Heart left ventricle (tissue), 16 donors: ENCODE measurements around the gene STRIT1. TPM values are rescaled to one million over a fixed set of nuclear protein-coding genes. Genes with fewer than 3 reads are reported as not detected.

ENCODE experiments used
- ATAC-seq, 4 donors: fragments of 200-7000 bp; cut with Tn5 transposase; one replicate each; pipeline ENCODE4 v1.9.1; 2020 to 2022; ENCODE audit warnings: moderate library complexity in 4 of 4, mild to moderate bottlenecking in 3 of 4, moderate number of reproducible peaks in 1 of 4
- DNase-seq, 5 donors: peaks; one replicate each; pipeline ENCODE4 v3.0.0-alpha.2; 2020
- H3K27ac ChIP-seq, 12 donors: fragments of 200-600 bp; sonication (generic) in 4 of 12; one replicate each; pipeline versions ENCODE4 v1.5.0 to v1.8.0; 2016 to 2022; ENCODE audit warnings: mild to moderate bottlenecking in 2 of 12
- H3K27me3 ChIP-seq, 9 donors: fragments of 200-600 bp; sonication (generic) in 2 of 9; one replicate each; pipeline versions ENCODE4 v1.5.1 to v1.8.0; 2016 to 2022; ENCODE audit warnings: mild to moderate bottlenecking in 3 of 9
- H3K36me3 ChIP-seq, 9 donors: fragments of 200-600 bp; sonication (generic) in 2 of 9; one replicate each; pipeline versions ENCODE4 v1.5.0 to v1.8.0; 2018 to 2022; ENCODE audit warnings: mild to moderate bottlenecking in 2 of 9
- H3K4me1 ChIP-seq, 12 donors: fragments of 200-600 bp; sonication (generic) in 4 of 12; one replicate each; pipeline versions ENCODE4 v1.5.0 to v1.8.0; 2016 to 2022; ENCODE audit warnings: mild to moderate bottlenecking in 3 of 12
- H3K4me3 ChIP-seq, 12 donors: fragments of 200-600 bp; sonication (generic) in 4 of 12; one replicate each; pipeline versions ENCODE4 v1.5.0 to v1.8.0; 2017 to 2022; ENCODE audit warnings: mild to moderate bottlenecking in 9 of 12, moderate library complexity in 4 of 12
- H3K9me3 ChIP-seq, 12 donors: fragments of 200-600 bp; sonication (generic) in 4 of 12; one replicate each; pipeline versions ENCODE4 v1.5.0 to v1.8.0; 2016 to 2022; ENCODE audit warnings: mild to moderate bottlenecking in 1 of 12
- POLR2A ChIP-seq, 2 donors: fragments of 450-650 bp; IDR thresholded peaks; one replicate each; pipeline ENCODE4 v1.6.1; 2017; ENCODE audit warnings: antibody characterized with exemption in 2 of 2, mild to moderate bottlenecking in 2 of 2, moderate library complexity in 2 of 2
- WGBS, 4 donors: extraction: QIAGEN DNeasy Blood & Tissue Kit in 2 of 4; methylation state at CpG; one replicate each; pipeline versions ENCODE4 v1.1.5 to v1.1.7; 2013 to 2018; 5-methylcytosine and 5-hydroxymethylcytosine counted together
- intact Hi-C, 10 donors: fragments of 100-400 bp; cut with DNase I; formaldehyde crosslinking; loops; one replicate each; pipeline versions ENCODE4 v1.11.1 to v1.14.2; 2022
- polyA plus RNA-seq, 2 donors: library from polyadenylated mRNA; stranded (reverse); fragments of 200-250 nt; gene quantifications; one replicate each; pipeline ENCODE4 v1.2.3, GENCODE V29; 2013
- total RNA-seq, 9 donors: library from RNA; depleted of rRNA in 2 of 9; stranded (reverse); fragments of >200 nt in 2 of 9; fragmentation: NEBNext Ultra II Directional in 3 of 9; extraction: Animal tissue kit (Norgen Biotek cat#: 25700) in 3 of 9; gene quantifications; one replicate each; pipeline versions ENCODE4 v1.1.0 to v1.2.4, GENCODE V29; 2016 to 2023
- TF ChIP-seq, protein P1 (sequence below), 12 donors: fragments of 200-600 bp; sonication (generic) in 4 of 12; IDR thresholded peaks; one replicate each; pipeline versions ENCODE4 v1.5.0 to v1.8.0; 2018 to 2022; ENCODE audit warnings: antibody characterized with exemption in 12 of 12, mild to moderate bottlenecking in 5 of 12
- donor health status: ischemic (EF 13 %, LVEDD 7.1; RV severe dilation, severe dysfunction).
- donor health status: healthy with polysubstance abuse.
- donor health status: DM: no; HTN: yes; CAD: no.
- donor health status: DM: no; HTN: no; CAD: no.
- donor health status: ischemic (EF 25% LVEDD 6.9; RV normal size, moderate dysfunction).
- donor health status: ischemic (EF 25% LVEDD 5.7; RV mildly dilated, moderate dysfunction).
- donor health status: healthy.
- donor health status: DM: yes; HTN: yes; CAD: no.
- donor health status: ischemic (EF 35%, LVEDD 5.7; RV mildly dilated, moderate dysfunction).
- donor health status: nonischemic (EF 11% LVEDD 7.7; RV severe dilation, severe dysfunction).
- donor health status: DM: yes; HTN: yes; CAD: no.
- donor health status: PGD.
- donor health status: ischemic (EF 29% LVEDD 5.4; RV normal size, mild dysfunction).
- donor health status: nonischemic (EF 23%, LVEDD 6.1; RV moderate dilation, normal function).

The STRIT1 gene
- total and polyA plus RNA-seq, 11 donors: 0.18 to 12.0 (median 1.6) TPM

DNA sequence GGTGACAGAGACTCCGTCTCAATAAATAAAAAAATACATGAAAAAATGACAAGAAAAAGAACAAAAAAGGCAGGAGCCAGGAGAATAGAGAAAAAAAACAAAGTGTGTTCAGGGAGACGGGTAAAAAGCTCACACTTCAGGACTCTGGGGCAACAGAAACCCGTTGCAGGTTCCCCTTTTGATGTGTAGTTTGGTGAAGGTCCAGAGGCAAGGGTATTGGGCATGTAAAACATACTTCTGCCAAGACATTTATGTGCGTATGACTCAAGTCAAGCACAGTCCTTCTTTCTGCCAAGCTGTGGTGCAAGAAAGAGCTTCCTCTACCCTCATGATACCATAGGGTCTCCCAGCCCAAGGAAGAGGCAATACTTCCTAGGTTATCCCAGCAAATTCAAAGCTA lies 33.4 kb upstream of the STRIT1 start:
- intact Hi-C loops: loop anchor here in 3 of 10 donors (5.0 to 10.0 kb wide), 2 partner anchors 372 to 995 kb away; no protein-coding TSS in a partner anchor
- ATAC-seq (no peak), DNase-seq (no peak)
- Histone ChIP-seq H3K4me3 (no peak overlapping the region), H3K27me3 (no peaks in the 10 kb centered on the region), H3K36me3 (no peaks in the 10 kb centered on the region), H3K27ac (no peak overlapping the region), H3K4me1 (no peaks in the 10 kb centered on the region), H3K9me3 (no peaks in the 10 kb centered on the region)
- WGBS, 4 donors: 84 to 89% (median 85%) methylated on average over 4 of the region's 4 CpGs
- no peak for TF ChIP-seq POLR2A (IDR thresholded peaks at IDR 0.05)
- TF ChIP-seq, protein P1, sequence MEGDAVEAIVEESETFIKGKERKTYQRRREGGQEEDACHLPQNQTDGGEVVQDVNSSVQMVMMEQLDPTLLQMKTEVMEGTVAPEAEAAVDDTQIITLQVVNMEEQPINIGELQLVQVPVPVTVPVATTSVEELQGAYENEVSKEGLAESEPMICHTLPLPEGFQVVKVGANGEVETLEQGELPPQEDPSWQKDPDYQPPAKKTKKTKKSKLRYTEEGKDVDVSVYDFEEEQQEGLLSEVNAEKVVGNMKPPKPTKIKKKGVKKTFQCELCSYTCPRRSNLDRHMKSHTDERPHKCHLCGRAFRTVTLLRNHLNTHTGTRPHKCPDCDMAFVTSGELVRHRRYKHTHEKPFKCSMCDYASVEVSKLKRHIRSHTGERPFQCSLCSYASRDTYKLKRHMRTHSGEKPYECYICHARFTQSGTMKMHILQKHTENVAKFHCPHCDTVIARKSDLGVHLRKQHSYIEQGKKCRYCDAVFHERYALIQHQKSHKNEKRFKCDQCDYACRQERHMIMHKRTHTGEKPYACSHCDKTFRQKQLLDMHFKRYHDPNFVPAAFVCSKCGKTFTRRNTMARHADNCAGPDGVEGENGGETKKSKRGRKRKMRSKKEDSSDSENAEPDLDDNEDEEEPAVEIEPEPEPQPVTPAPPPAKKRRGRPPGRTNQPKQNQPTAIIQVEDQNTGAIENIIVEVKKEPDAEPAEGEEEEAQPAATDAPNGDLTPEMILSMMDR (IDR thresholded peaks at IDR 0.05): no peak

DNA sequence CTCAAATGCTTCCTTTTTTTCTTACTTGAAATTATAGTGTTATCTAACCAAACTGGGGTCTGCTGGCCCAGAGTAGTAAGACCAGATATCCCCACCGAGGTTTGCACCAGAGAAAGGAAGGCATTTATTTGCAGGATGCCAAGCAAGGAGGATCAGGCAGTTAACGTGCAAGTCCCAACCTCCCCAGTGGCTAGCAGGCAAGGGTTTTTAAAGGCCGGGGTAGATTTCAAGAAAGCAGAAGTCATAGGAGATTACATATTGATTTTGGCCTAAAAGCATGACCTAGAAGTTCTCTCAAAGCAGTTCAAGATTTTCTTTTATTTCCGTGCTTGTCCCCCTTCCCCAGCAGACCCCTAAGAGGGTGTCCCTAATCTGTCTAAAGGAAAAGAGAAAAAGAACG lies 32.8 kb upstream of the STRIT1 start:
- ATAC-seq (no peak), DNase-seq (no peak)
- TF ChIP-seq POLR2A (IDR thresholded peaks at IDR 0.05): no peak
- TF ChIP-seq, protein P1 (IDR thresholded peaks at IDR 0.05): no peak
- H3K9me3 ChIP-seq: no peaks in the 10 kb centered on the region
- no peaks in the 10 kb centered on the region for H3K4me1 ChIP-seq
- 80 to 86% (median 83%) methylated on average over 5 of the region's 5 CpGs for WGBS, 4 donors
- H3K27ac ChIP-seq: no peak overlapping the region
- intact Hi-C loops: loop anchor here in 3 of 10 donors (5.0 to 10.0 kb wide), 2 partner anchors 371 to 994 kb away; no protein-coding TSS in a partner anchor
- H3K36me3 ChIP-seq: no peaks in the 10 kb centered on the region
- no peak overlapping the region for H3K4me3 ChIP-seq
- no peaks in the 10 kb centered on the region for H3K27me3 ChIP-seq

DNA sequence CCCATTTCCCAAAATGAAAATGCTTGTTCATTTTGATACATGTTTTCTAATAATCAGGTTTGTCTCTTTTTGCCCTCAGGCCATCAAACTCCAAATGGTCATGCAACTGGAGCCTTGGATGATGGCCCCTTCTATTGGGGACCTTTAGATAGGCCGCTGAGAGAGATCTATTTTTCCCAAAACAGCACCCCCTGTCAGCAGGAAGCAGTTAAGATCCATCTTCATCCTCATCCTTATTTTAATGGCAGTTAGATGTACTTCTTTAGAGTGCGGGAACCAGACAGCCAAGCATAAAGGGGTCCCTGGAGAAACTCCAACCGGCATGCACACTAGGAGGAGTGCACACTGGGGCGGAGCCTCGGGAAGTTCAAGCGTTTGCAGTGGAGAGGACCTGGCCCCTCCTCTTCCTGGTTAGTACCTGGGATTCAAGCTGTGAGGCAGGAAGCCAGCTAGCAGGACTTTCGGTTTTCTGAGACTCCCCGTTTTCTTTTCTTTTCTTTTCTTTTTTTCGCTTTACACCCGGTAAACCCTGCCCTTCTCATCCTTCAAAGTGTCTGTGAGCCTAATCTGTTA lies 31.9 kb upstream of the STRIT1 start:
- TF ChIP-seq, protein P1 (IDR thresholded peaks at IDR 0.05): peak in 1 of 12 donors; percentile 10
- no peak for TF ChIP-seq POLR2A (IDR thresholded peaks at IDR 0.05)
- Histone ChIP-seq H3K36me3 (no peaks in the 10 kb centered on the region), H3K27ac (no peak overlapping the region), H3K9me3 (no peaks in the 10 kb centered on the region), H3K4me3 (no peak overlapping the region), H3K27me3 (no peaks in the 10 kb centered on the region), H3K4me1 (no peaks in the 10 kb centered on the region)
- intact Hi-C loops: loop anchor here in 3 of 10 donors (5.0 to 10.0 kb wide), 2 partner anchors 371 to 993 kb away; no protein-coding TSS in a partner anchor
- WGBS, 4 donors: 60 to 66% (median 62%) methylated on average over 10 of the region's 10 CpGs
- DNase-seq (no peak), ATAC-seq (no peak)

DNA sequence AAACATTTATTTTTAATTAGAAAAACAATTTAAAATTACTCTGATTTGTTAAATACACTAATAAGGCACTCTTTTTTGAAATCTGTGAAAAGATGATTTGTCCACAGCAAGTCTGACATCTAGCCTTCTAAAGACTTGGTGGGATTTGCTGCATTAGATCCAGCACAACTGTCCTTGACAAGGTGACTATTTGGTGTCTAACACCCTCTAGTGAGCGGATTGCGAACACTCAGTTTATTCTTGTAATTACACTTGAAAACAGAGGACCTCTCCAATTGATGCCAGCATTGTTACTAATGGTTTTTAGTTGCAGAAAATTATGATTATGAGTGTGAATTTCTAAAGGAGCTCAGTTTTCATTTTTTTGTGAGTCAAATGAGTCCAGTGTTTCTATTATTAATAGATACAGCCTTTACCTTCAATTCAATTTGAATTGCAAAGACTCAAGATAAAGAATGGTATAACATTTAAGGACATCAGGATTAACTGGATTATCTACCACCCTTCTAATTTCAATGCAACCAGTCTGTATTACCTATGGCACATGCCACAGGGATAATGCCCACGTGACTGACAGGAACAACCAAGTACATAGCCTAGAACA lies 29.7 kb upstream of the STRIT1 start:
- no peaks in the 10 kb centered on the region for H3K27me3 ChIP-seq
- ATAC-seq (peak; percentile 69 to 84 (median 78)), DNase-seq (peak in 1 of 5 donors; percentile 12)
- H3K27ac ChIP-seq: no peak overlapping the region
- TF ChIP-seq POLR2A (IDR thresholded peaks at IDR 0.05): no peak
- TF ChIP-seq, protein P1 (IDR thresholded peaks at IDR 0.05): peak; percentile 50 to 77 (median 68)
- H3K4me3 ChIP-seq: no peak overlapping the region
- H3K4me1 ChIP-seq: no peaks in the 10 kb centered on the region
- no peaks in the 10 kb centered on the region for H3K36me3 ChIP-seq
- WGBS, 4 donors: 10 to 13% (median 12%) methylated on average over 3 of the region's 3 CpGs
- H3K9me3 ChIP-seq: no peaks in the 10 kb centered on the region
- intact Hi-C loops: loop anchor here (1.0 to 10.0 kb wide), 7 partner anchors 368 to 991 kb away; no protein-coding TSS in a partner anchor
